ENCODE data around the gene ARHGAP44.

DNA sequence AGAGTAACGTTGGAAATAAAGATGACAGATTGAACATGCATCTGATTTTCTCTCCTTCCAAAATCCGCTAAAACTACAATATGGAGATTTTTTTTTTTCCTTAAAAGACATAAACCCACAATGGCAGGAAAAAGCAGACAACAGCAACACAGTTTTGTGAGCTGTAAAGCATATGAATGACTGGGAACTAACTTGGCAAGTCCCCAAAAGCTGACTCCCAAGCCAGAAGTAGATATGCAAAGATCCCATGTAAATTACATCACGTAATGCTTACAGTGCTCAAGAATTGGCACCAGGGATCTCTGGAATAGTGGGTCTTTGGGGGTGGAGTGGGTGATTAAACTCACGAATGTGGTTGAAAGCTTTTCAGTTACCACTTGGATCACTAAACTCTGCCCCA is 121.9 kb downstream of the ARHGAP44 start:
- TF ChIP-seq, protein P1, sequence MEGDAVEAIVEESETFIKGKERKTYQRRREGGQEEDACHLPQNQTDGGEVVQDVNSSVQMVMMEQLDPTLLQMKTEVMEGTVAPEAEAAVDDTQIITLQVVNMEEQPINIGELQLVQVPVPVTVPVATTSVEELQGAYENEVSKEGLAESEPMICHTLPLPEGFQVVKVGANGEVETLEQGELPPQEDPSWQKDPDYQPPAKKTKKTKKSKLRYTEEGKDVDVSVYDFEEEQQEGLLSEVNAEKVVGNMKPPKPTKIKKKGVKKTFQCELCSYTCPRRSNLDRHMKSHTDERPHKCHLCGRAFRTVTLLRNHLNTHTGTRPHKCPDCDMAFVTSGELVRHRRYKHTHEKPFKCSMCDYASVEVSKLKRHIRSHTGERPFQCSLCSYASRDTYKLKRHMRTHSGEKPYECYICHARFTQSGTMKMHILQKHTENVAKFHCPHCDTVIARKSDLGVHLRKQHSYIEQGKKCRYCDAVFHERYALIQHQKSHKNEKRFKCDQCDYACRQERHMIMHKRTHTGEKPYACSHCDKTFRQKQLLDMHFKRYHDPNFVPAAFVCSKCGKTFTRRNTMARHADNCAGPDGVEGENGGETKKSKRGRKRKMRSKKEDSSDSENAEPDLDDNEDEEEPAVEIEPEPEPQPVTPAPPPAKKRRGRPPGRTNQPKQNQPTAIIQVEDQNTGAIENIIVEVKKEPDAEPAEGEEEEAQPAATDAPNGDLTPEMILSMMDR (optimal IDR thresholded peaks at IDR 0.05 in 1 of 3, IDR thresholded peaks at IDR 0.05 in 1 of 3, conservative IDR thresholded peaks at IDR 0.05 in 1 of 3; ENCODE audit: extremely low read depth in 1 of 3, insufficient read depth in 2 of 3, low read length in 3 of 3) = no peak
- no peak for TF ChIP-seq EZH2 (IDR thresholded peaks at IDR 0.05; ENCODE audit: low read length)
